OCI-LY7 (cell line): ENCODE data around the gene PRRC2B. TPM values are rescaled to one million over a fixed set of nuclear protein-coding genes. Genes with fewer than 3 reads are reported as not detected.

Source experiments
- BruUV-seq: library from RNA; stranded (reverse); fragments of 400-500 nt; replicated peaks from 2 replicates; lab custom pipeline; 2021; lab: Mats Ljungman, UMichigan
- CTCF ChIA-PET: fragments of 300-600 bp; sonication (Branson Sonifier 250); formaldehyde crosslinking; loops from one replicate; lab custom pipeline; 2022; ENCODE audit warnings: antibody characterized with exemption; ENCODE audit not compliant: unreplicated experiment; lab: Charles Lee
- POLR2A ChIA-PET: fragments of 300-600 bp; sonication (Branson Sonifier 250); formaldehyde crosslinking; loops from one replicate; lab custom pipeline; 2022; ENCODE audit warnings: antibody characterized with exemption; lab: Charles Lee
- DNase-seq: peaks from one replicate; pipeline ENCODE4 v3.0.0-alpha.2; 2015; ENCODE audit warnings: low spot score
- H2AFZ ChIP-seq: fragments of 200-600 bp; sonication (generic), shearing (Covaris generic); 2 replicates; pipeline ENCODE4 v1.6.1; 2014; ENCODE audit warnings: mild to moderate bottlenecking, antibody characterized with exemption, low read length, moderate library complexity
- H3K27ac ChIP-seq: fragments of 200-600 bp; sonication (generic); 2 replicates; pipeline ENCODE4 v1.5.1; 2014; ENCODE audit warnings: mixed run types, low read depth, mild to moderate bottlenecking, moderate library complexity, low read length, inconsistent platforms; ENCODE audit not compliant: poor library complexity, severe bottlenecking
- H3K36me3 ChIP-seq: fragments of 200-600 bp; sonication (generic); 2 replicates; pipeline ENCODE4 v1.6.1; 2014; ENCODE audit warnings: mild to moderate bottlenecking, antibody characterized with exemption, low read length, moderate library complexity, mixed read lengths; ENCODE audit not compliant: insufficient read depth
- H3K4me1 ChIP-seq: fragments of 200-600 bp; sonication (generic); 2 replicates; pipeline ENCODE4 v1.5.1; 2014; ENCODE audit warnings: mild to moderate bottlenecking, low read length; ENCODE audit not compliant: insufficient read depth, poor library complexity, severe bottlenecking
- H3K4me2 ChIP-seq: fragments of 200-600 bp; sonication (generic); 2 replicates; pipeline ENCODE4 v1.6.1; 2014; ENCODE audit warnings: mild to moderate bottlenecking, low read length
- H3K4me3 ChIP-seq: fragments of 200-600 bp; sonication (generic); 2 replicates; pipeline ENCODE4 v1.5.1; 2014; ENCODE audit warnings: mild to moderate bottlenecking, low read depth, low read length; ENCODE audit not compliant: poor library complexity, severe bottlenecking
- H3K79me2 ChIP-seq: fragments of 200-600 bp; sonication (generic); 2 replicates; pipeline ENCODE4 v1.6.1; 2016; ENCODE audit warnings: low read depth, mild to moderate bottlenecking, low read length, moderate library complexity, mixed read lengths; ENCODE audit not compliant: insufficient read depth
- H3K9me2 ChIP-seq: fragments of 200-600 bp; sonication (generic); 2 replicates; pipeline ENCODE4 v1.6.1; 2016; ENCODE audit warnings: mild to moderate bottlenecking, low read length, mixed read lengths; ENCODE audit not compliant: insufficient read depth
- H3K9me3 ChIP-seq: fragments of 200-600 bp; sonication (generic); 2 replicates; pipeline ENCODE4 v1.6.1; 2014; ENCODE audit warnings: mild to moderate bottlenecking, mixed run types, low read length, mixed read lengths
- H4K20me1 ChIP-seq: fragments of 200-600 bp; sonication (generic); 2 replicates; pipeline ENCODE4 v1.6.1; 2014; ENCODE audit warnings: mild to moderate bottlenecking, antibody characterized with exemption, low read length, moderate library complexity, mixed read lengths; ENCODE audit not compliant: insufficient read depth
- CTCF ChIP-seq: fragments of 200-600 bp; sonication (generic); conservative IDR thresholded peaks from 2 replicates; pipeline ENCODE4 v1.5.1; 2014; ENCODE audit warnings: mild to moderate bottlenecking, antibody characterized with exemption, low read length, moderate library complexity, mixed read lengths
- EZH2phosphoT487 ChIP-seq: fragments of 200-600 bp; sonication (generic); IDR thresholded peaks from 2 replicates; pipeline ENCODE4 v1.6.1; 2018; ENCODE audit warnings: low read depth, borderline replicate concordance, mild to moderate bottlenecking, mixed run types, antibody characterized with exemption, low read length, moderate library complexity, mixed read lengths
- intact Hi-C: fragments of 100-400 bp; cut with micrococcal nuclease; formaldehyde crosslinking; loops from one replicate; pipeline ENCODE4 v1.10.0; 2022; ENCODE audit not compliant: unreplicated experiment
- total RNA-seq, 2 experiments: library from RNA; depleted of rRNA in 1 of 2; stranded (reverse); fragments of >200 nt in 1 of 2; shearing (Covaris generic) in 1 of 2; gene quantifications; 2 replicates each; pipeline ENCODE4 v1.2.3, GENCODE V29; 2014 to 2022

PRRC2B gene
- total RNA-seq, 2 experiments from 2014 or later: 84.2 to 210 TPM

GRCh38 chr9:131475111-131475955, 81.4 kb downstream of the PRRC2B start:
- BruUV-seq: no TSS peak
- CTCF ChIA-PET: no interaction called here
- TF ChIP-seq EZH2phosphoT487: no peak

GRCh38 chr9:131475956-131476776, 82.3 kb downstream of the PRRC2B start:
- CTCF ChIA-PET: no interaction called here
- no peak for DNase-seq

More at GRCh38 chr9:131475111-131475955, 81.4 kb downstream of the PRRC2B start:
- H3K4me2 ChIP-seq: no peak overlapping the region
- H3K27ac ChIP-seq: no peak overlapping the region
- H3K4me1 ChIP-seq: no peaks in the 10 kb centered on the region
- no peak overlapping the region for H2AFZ ChIP-seq
- intact Hi-C loops: no loop called here
- peaks cover 98% of the 10 kb centered on the region for H3K36me3 ChIP-seq
- POLR2A ChIA-PET: no interaction called here
- no peaks in the 10 kb centered on the region; the same call in 1 of the 2 replicates for H3K79me2 ChIP-seq
- H4K20me1 ChIP-seq: no peaks in the 10 kb centered on the region
- H3K9me2 ChIP-seq: no peaks in the 10 kb centered on the region
- no peak overlapping the region for H3K4me3 ChIP-seq
- no peaks in the 10 kb centered on the region for H3K9me3 ChIP-seq
- DNase-seq: no peak

More at GRCh38 chr9:131475956-131476776, 82.3 kb downstream of the PRRC2B start:
- no TSS peak for BruUV-seq
- POLR2A ChIA-PET: no interaction called here
- Histone ChIP-seq H3K36me3 (peaks cover 95% of the 10 kb centered on the region), H3K4me1 (no peaks in the 10 kb centered on the region), H3K9me3 (no peaks in the 10 kb centered on the region), H2AFZ (no peak overlapping the region), H3K4me3 (no peak overlapping the region), H3K9me2 (no peaks in the 10 kb centered on the region), H3K4me2 (no peak overlapping the region), H3K27ac (no peak overlapping the region), H3K79me2 (no peaks in the 10 kb centered on the region; the same call in 1 of the 2 replicates), H4K20me1 (no peaks in the 10 kb centered on the region)
- TF ChIP-seq EZH2phosphoT487 (no peak), CTCF (peak; percentile 59)
- intact Hi-C loops: no loop called here
